Fibroblast of skin of left biceps (primary cell): ENCODE results near the gene KRABD2.
"Not testable (repeated sequence)": the region's sequence is repeated elsewhere in the genome, so short reads cannot be mapped to it uniquely, and the experiment has no call there.

Source experiments
- DNase-seq, 2 experiments: peaks; one replicate each; pipeline ENCODE4 v3.0.0-alpha.2; 2013; ENCODE audit warnings: low read depth in 2 of 2

Gene KRABD2

DNA sequence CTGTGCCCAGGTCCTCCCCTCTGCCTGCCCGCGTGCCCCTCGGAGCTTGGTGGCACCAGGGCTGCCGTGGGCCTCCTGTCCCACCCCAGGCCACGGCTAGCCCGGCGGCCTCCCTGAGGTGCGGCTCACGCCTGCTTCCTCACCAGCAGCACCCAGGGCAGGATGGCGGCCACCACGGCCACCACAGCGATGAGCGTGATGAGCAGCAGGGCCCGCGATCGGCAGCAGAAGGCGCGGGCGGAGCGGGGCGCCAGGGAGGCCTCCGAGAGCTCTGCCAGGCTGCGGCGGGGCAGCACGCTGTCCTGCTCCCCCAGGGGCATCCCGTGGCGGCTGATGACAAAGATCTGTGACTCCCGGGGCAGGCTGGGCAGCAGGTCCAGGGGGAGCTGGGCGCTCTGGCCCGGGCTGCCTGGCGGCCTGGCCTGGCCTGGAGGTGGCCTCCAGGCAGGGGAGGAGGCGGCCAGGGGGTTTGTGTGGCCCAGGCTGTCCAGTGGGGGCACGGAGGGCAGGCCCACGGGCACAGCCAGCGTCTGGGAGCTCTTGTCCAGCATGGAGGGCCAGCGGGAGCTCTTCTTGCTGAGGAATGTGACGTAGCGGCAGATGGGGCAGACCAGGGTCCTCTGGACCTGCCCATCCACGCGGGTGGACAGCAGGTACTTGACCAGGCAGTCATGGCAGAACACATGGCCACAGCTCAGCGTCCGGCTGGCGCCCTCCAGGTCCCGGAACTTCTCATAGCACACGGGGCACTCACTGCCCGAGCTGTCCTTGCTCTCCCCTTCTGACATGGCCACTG, 16.4 kb upstream of the KRABD2 start:
- DNase-seq, result no peak

DNA sequence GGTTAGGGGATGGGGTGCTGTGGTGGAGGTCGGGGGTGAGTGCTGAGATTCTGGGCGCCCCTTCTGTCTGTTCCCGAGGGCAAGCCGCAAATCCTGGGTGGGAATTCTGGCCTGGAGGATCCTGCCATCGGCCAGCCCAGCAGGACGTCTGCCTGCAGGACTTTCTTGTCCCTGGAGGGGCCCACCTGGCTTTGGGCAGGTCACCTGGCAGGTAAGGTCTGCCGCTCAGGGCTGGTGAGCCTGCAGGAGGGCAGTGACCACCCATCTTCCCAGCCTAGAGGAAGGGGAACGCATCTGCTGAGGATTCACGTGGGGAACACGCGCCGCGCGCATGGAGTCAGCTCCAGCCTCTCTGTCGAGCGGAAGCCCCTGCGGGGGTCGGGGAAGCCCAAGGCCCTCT, 15.8 kb upstream of the KRABD2 start:
- no peak for DNase-seq

DNA sequence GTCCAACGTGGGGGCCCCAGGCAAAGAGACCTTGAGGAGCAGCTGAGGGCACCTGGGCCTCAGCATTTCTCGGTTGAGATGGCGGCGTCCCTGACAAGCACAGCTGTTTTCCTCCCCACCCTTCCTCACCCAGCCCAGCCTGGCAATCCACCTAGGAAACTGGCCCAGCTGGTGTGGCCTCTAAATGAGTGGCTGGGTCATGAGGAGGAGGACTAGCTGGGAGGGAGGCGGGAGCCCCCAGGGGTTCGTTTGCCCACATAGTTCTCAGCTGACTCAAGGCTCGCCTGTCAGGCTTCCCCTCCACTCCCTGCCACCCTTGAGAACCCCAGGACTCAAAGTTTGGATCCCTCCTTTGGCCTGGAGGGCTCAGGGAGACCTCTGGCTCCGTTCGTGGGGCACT, 15.2 kb upstream of the KRABD2 start:
- DNase-seq, result no peak

DNA sequence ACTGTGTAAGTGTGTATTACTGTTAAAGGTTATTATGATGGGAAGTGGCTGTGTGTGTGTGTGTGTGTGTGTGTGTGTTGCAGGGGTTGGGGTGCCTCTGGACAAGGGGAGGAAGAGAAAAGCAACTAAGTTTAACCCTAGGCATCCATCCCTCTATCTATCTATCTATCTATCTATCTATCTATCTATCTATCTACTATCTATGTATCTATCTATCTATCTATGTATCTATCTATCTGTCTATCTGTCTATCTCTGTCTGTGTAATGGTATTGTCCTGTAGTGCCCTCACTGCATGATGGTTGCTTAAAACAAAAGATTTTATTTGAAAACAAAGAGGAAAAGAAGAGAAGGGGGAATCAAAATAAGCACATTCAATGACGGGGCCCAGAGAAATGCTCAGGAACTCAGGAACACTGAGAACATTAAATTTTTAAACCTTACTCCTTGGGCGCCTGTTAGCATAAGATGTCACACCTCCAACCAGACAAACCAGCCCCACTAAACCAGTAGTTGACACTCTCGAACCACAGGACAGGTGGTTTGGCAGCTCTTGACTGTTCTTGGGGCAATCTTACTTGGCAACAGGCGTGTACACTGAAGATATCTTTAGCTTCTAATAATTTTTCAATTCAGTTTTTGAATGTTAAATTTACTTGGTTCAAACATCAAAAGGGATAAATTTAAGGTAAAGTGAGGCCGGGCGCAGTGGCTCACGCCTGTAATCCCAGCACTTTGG, 11.6 kb upstream of the KRABD2 start:
- DNase-seq, result no peak

DNA sequence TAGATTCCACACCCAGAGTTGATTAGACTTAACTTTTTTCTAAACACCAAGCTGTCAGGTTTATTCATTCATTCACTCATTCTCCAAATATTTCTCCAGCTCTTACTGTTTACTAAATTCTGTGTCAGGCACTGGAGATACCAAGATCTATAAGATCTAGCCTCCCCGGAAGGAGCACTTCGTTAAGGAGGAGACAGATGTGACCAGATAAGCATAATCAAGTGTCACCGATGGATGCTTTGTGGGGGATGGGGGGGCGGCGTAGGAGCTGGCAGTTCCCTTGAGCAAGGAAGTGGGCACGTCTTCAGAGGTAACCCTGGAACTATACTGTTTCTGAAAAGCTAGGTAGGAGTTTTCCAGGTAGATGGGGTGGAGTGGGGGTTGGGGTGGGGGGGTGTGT, 10.3 kb upstream of the KRABD2 start:
- DNase-seq, result no peak

DNA sequence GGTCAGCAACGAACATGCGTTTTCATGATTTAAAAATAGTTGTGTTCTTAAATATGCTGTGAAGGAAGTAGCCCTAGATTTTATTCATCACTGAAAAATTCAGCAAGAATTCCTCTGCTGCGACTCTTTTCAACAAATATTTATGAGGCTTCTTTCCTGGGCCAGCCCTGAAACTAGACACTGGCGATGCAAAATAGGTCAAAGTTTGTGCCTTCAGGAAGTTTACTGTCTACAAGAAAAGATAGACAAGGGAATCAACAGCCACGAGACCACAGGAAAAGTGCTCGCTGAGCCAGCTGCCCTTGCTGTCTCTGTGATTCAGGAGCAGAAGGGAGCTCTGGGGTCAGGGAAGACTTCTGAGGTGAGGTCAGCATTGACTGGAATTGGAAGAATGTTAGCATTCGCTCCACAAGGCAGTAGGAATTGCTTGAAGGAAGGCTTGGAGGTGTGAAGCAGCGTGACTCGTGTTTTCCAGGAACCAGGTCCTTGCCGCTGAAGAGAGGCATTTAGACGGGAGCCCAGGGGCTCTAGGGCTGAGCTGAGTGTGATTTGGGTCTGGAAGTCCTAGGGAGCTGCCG, 8.4 kb upstream of the KRABD2 start:
- peak; percentile 79 to 83 for DNase-seq

DNA sequence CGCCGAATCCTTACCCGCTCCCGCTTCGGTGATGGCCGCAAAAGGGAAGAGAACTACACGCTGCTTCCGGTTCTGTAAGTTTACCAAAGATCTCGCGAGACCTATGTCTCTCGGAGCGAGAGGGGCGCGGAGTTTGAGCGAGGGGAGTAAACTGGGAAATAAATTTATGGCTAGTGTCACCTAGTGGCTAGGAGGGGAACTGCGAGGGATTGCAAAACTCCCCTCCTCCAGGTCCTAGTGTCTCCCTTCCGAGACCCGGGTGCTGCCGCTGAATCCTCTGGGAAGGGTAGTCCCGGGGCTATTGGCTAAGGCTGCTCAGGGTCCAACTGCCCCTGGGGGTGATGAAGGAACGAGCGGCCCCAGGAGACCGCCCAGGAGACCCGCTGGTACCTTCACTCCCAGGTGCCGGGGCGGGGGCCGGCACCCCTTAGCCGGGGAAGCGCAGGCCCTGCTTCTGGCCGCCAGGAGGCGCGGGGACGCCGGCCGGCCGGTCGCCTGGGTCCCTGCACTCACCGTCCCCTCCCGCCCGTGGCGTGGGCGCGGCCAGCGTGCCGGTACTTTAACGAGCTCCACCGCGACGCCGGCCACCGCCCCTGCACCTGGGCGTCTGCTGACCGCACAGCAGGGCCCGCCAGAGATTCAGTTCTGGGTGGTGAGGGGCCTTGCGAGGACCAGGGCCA, 6.8 kb upstream of the KRABD2 start, which contains the start of gene RPL26:
Gene RPL26 (minus strand): TSS at position 51 of the 680 bp plus-strand sequence. CDS start 883 bp downstream, outside the sequence.
- DNase-seq, result peak; percentile 97

DNA sequence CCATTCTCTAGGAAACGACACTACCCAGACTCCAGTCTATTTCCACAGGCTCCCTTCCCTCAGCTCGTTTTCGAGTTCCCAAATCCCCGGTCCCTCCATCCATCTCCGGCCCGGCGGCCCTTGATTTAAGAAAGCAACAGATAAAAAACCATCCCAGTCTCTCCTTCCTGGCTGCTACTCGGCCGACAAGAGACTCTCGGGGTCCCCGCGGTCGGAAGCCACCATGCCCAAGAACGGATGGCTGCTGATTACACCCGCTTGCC, 6.3 kb upstream of the KRABD2 start:
- no peak for DNase-seq

DNA sequence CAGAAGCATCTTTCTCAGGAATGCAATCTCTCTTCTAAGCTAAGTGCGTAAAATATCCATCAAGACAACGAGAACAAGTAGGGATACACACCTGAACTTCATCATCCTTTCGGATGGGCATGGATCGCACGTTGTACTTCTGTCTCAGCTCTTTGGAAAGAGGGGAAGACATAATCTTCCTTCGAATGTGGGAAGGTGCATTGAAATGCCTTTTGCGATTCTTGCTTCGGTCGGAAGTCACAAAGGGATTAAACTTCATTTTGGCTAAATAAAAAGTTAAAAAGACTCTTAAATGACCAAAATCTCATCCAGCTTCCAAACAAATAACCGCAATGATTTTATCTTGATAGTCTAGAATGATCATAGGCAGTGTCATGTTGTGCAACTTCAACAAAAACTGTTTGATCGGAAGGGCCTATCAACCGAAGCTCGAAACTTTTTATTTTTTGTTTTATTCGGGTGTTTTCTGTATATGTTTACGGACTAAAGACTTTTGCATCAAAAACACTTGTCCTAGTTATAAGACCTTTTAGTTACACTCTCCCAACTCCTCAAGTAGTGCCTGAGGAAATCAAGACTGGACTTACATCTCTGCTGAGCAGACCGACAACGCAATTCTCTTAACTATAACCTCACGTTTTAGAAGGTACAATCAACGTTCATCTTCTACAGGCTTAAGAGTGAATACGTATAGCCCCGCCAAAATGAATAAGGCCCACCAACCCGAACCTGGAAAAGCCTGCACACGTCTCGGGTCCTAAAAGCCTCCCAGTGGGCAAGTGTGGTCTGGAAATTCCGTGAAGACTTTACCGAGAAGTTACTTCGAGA, 5.8 kb upstream of the KRABD2 start:
- DNase-seq, result no peak

DNA sequence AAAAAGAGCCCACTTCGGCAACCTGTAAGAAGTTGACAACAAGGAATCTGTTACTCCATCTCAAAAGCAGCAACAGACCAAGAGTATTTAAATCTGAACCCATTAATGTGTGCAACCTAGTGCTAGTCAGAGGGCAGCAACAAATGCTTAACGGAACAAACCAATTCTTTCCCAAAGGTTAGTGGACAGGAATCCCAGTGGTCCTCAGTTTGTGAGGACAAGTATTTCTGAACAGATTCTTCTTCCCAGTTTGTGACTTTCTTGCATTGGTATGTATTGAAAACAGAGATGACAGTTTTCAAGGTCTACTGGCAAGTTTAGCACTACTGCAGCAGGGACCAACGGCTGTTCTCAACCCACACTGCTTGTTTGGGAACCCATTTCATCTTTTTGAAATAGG, 3.5 kb upstream of the KRABD2 start:
- DNase-seq, result no peak

DNA sequence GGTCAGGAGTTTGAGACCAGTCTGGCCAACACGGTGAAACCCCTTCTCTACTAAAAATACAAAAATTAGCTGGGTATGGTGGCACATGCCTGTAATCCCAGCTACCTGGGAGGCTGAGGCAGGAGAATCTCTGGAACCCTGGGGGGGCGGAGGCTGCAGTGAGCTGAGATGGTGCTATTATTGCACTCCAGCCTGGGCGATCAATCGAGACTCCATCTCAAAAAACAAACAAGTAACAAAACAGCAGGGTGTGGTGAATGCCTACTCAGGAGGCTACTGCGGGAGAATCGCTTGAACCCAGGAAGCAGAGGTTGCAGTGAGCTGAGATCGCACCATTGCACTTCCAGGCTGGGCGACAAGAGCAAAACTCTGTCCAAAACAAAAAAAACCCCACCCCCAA, 1.6 kb upstream of the KRABD2 start:
- not testable (repeated sequence) for DNase-seq

DNA sequence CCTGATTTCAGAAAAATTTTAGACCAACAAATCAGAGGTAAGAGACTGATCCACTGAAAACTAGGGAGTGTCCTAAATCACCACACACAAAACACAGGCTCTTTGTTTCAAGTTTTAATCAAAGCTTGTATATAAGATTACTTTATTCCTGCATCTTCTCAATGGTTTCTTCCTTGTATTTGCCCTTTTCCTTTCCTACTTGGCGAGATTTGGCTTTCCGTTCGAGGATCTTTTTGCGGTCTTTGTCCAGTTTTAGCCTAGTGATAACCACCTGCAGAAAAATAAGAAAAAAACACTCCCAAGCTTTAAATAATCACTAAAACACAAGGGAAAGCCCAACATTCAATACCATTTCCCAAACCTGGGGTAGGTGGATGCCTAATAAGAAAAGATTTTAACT, 918 bp upstream of the KRABD2 start:
- no peak for DNase-seq

DNA sequence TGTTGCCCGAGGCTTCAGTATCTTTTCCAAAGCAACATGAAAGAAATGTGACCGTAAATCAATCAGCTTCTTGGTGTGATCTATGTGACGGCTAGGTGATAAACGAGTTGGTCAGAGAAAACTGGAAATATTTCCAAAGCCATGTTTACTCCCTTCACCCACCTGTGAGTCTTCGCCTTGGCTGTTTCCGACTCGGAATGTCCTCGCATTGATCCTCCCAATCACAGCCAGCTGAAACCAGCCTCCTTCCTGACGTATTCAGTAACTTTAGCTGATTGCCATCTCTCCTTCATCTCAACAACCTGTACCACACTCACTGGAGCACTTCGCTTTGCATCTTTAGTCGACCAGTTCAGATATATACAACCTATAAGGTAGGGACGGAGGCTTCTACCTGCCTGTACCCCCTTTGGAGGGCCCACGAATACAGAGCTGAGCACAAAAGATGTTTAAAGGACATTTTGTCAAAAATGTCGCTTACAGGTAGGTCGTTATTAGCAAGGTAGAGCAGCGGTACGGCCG, 705 bp downstream of the KRABD2 start:
- DNase-seq, result no peak

DNA sequence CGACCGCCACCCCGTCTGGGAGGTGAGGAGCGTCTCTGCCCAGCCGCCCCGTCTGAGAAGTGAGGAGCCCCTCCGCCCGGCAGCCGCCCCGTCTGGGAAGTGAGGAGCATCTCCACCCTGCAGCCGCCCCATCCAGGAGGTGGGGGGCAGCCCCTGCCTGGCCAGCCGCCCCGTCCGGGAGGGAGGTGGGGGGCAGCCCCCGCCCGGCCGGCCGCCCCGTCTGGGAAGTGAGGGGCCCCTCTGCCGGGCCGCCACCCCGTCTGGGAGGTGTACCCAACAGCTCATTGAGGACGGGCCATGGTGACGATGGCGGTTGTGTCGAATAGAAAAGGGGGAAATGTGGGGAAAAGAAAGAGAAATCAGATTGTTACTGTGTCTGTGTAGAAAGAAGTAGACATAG, 2.6 kb downstream of the KRABD2 start:
- DNase-seq, result not testable (repeated sequence)

DNA sequence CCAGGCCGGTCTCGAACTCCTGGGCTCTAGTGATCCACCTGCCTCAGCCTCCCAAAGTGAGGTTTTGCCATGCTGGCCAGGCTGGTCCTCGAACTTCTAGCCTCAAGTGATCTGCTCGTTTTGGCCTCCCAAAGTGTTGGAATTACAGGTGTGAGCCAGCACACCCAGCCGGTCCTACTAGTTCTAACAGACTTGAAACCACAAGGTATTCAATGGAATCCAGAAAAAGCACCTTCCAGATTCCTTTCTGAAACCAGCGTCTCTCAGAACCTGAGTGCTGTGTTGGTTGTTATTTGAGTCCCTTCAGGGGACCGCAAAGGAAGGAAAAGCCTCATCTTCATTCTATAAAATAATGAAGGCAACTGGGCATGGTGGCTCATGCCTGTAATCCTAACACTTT, 4.1 kb downstream of the KRABD2 start:
- no peak for DNase-seq

DNA sequence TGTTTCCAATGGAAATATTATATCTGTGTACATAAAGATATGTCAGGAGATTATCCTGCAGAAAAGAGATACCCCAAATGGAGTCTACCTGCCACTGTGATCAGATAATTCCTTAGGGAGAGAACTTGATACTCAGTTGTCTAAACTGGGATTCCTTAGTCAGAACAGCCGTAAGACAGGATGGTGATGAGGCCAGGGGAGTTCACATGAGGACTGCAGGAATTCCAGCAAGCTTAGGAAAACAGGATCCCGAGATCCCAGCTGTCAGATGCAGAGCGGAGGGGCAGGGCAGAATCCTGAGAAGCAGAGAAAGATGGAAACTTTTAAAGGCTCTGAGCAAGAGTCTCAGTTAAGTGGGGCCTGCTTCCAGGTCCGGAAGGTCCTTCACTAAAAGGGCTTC, 4.7 kb downstream of the KRABD2 start:
- DNase-seq, result no peak

DNA sequence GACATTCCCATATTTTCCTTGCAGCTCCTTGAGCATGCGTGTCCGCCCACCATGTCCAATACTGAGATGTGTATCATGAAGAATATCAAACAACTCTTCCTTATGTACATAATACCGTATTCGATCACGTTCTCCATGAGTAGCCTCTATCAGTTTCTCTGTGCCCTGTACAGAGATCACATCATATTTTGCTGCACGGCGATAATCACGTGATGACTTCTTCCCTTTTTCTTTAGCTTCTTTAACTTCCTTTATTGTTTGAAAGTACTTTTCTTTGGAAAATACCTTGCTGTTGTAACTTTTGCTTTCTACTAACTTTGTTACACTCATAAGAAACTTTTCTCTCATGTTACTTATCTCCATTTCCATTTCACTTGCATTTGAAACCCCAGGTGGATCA, 6.6 kb downstream of the KRABD2 start:
- DNase-seq, result no peak

DNA sequence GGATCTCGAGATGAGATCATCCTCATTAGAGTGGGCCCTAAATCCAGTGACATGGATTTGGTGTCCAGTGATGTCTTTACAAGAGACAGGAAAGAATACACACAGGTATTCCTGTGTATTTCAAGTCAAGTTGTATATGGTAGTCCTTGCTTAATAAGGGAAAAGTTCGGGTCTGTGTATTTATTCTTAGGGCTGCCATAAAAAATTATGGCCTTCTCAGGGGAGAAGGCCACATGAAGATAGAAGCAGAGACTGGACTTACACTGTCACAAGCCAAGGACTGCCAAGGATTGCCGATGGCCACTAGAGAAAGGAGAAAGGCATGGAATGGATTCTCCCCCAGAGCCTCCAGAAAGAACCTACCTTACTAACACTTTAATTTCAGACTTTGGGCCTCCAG, 8.3 kb downstream of the KRABD2 start:
- DNase-seq, result no peak

DNA sequence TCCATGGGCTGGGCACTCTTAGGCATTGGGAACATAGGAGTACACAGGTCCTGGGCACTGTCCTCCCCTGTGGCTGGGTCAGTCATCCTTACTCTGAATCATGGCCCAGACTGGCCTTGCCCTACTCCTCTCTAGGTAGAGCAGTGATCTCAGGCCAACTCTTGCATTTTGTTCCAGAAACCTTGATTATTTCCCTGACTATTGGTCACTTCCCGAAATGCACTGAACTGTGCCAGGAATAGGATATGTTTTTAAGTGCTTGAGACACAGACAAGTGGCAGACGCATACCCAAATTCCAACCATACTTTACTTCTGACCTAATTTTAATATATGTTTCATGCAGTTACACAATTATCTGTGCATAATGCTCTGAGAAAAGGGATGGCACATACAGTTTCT, 10.3 kb downstream of the KRABD2 start:
- peak in 1 of 2 experiments; percentile 45 for DNase-seq

DNA sequence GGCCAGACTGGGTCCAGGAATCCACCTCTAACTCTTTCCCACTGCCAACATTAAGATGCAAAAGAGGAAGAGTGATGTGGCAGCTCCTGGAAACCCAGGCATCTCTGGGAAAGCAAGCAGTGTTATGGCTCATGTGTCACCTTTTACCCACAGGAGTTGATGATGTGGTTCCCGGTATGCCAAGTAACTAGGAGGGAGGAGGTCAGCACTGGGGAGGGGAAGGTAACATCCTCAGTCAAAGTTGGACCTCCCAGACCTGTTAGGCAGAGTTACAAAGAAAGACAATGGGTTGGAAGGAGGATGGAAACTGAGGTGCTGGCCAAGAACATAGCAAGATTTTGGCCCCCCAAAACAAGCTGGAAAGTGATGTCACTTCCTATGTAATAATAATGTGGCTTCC, 11.4 kb downstream of the KRABD2 start:
- DNase-seq, result no peak

DNA sequence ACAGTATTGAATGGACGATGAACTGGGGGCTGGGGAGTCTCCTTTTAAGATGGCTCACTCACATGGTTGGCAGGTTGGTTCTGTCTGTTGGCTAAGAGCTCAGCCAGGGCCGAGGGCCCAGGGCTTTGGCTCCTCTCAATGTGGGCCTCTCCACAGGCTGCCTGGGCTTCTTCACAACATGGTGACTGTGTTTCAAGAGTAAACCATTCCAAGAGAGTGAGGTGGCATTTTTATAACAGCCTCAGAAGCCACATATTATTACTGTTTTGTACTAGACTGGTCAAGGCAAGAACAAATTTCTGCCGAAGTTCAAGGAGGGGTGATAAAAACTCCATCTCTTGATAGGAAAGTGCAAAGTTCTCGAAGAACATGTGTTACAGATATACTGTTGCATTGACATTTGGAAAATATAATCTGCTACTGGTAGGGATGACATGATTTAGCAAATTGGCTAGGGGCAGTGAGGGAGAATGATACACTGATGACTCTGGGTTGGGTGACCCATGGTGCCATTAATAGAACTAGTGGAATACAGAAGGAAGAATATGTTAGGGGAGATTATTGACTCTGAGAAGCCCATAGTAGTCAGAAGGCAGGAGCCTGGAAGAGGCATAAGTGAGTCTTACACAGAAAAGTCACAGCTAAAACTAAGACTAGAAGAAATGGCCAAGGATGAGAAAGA, 13.7 kb downstream of the KRABD2 start:
- no peak for DNase-seq
